Choroid plexus epithelial cell (primary cell): ENCODE results near the gene BEND6.

Experiments used
- DNase-seq: peaks from one replicate; pipeline ENCODE4 v3.0.0-alpha.2; 2010; ENCODE audit warnings: low read depth
- H3K4me3 ChIP-seq: 2 replicates; pipeline ENCODE4 v1.5.1; 2011; ENCODE audit warnings: low read depth, mild to moderate bottlenecking, control low read depth, low read length, moderate library complexity
- CTCF ChIP-seq: conservative IDR thresholded peaks from 2 replicates; pipeline ENCODE4 v1.5.1; 2011; ENCODE audit warnings: low read depth, mild to moderate bottlenecking, control low read depth, inconsistent platforms, low read length, moderate library complexity

The BEND6 gene

GRCh38 chr6:57024321-57024720 lies 69.4 kb downstream of the BEND6 start:
- DNase-seq, result no peak
- no peak for TF ChIP-seq CTCF
- no peak overlapping the region for H3K4me3 ChIP-seq

GRCh38 chr6:57024775-57025174 lies 69.9 kb downstream of the BEND6 start:
- H3K4me3 ChIP-seq, result no peak overlapping the region
- no peak for DNase-seq
- no peak for TF ChIP-seq CTCF

GRCh38 chr6:57026001-57026400 lies 71.1 kb downstream of the BEND6 start:
- DNase-seq, result no peak

GRCh38 chr6:57027301-57027700 lies 72.4 kb downstream of the BEND6 start:
- H3K4me3 ChIP-seq, result no peak overlapping the region
- no peak for DNase-seq
- TF ChIP-seq CTCF, result no peak

More at GRCh38 chr6:57026001-57026400, 71.1 kb downstream of the BEND6 start:
- no peak for TF ChIP-seq CTCF
- no peak overlapping the region for H3K4me3 ChIP-seq

GRCh38 chr6:57029213-57029612 lies 74.3 kb downstream of the BEND6 start:
- DNase-seq, result no peak
- no peak for TF ChIP-seq CTCF
- no peak overlapping the region for H3K4me3 ChIP-seq

GRCh38 chr6:57033228-57033627 lies 78.3 kb downstream of the BEND6 start:
- no peak for DNase-seq
- no peak for TF ChIP-seq CTCF
- H3K4me3 ChIP-seq, result no peak overlapping the region

GRCh38 chr6:57035549-57035948 lies 80.6 kb downstream of the BEND6 start:
- no peak for DNase-seq
- no peak overlapping the region for H3K4me3 ChIP-seq
- no peak for TF ChIP-seq CTCF
